Measurements from ENCODE around the gene APMAP. TPM values are rescaled to one million over a fixed set of nuclear protein-coding genes. Genes with fewer than 3 reads are reported as not detected.

The APMAP gene
- total RNA-seq, 2 donors from 2014 or later = 70.5 to 93.8 TPM

DNA sequence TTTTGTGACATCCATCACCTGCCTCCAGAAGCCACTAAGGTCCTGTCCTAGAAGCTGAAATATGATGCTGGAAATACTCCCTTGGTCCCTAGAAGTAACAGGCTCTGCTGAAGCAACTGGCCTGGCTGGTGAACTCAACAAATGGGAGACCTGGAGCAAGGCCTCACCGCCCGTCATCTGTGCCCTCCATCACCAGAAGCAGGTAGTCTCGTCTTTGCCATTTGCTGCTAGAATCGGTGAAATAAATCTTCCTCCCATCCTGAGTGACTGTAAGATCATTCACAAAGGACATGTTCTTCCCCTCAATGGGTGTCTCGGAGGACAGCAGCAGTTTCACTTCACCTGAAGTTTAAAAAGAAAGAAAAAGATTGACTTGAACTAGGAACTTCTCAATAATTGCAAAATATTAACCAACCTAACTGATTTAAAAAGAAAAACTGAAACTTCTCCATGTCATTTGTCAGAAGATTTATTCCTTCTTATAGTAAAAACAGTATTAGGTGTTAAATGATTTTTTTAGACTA lies 22.5 kb downstream of the APMAP start:
- intact Hi-C loops (cut with DNase I) = no loop called here
- WGBS = 92% methylated on average over 5 of the region's 5 CpGs
- Histone ChIP-seq H3K4me1 (replicated peaks) (no peaks in the 10 kb centered on the region), H3K4me3 (no peak overlapping the region), H3K27me3 (replicated peaks; ENCODE audit: insufficient read depth) (no peaks in the 10 kb centered on the region), H3K9me3 (no peaks in the 10 kb centered on the region), H3K36me3 (peaks cover 4 to 6% of the 10 kb centered on the region in 2 donors), H3K27ac (no peak overlapping the region)
- TF ChIP-seq, protein P1, sequence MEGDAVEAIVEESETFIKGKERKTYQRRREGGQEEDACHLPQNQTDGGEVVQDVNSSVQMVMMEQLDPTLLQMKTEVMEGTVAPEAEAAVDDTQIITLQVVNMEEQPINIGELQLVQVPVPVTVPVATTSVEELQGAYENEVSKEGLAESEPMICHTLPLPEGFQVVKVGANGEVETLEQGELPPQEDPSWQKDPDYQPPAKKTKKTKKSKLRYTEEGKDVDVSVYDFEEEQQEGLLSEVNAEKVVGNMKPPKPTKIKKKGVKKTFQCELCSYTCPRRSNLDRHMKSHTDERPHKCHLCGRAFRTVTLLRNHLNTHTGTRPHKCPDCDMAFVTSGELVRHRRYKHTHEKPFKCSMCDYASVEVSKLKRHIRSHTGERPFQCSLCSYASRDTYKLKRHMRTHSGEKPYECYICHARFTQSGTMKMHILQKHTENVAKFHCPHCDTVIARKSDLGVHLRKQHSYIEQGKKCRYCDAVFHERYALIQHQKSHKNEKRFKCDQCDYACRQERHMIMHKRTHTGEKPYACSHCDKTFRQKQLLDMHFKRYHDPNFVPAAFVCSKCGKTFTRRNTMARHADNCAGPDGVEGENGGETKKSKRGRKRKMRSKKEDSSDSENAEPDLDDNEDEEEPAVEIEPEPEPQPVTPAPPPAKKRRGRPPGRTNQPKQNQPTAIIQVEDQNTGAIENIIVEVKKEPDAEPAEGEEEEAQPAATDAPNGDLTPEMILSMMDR (IDR thresholded peaks at IDR 0.05) = no peak
- TF ChIP-seq POLR2AphosphoS5 (IDR thresholded peaks at IDR 0.05) = no peak
- TF ChIP-seq POLR2A (IDR thresholded peaks at IDR 0.05) = no peak
- no peak for DNase-seq (ENCODE audit: low spot score)

DNA sequence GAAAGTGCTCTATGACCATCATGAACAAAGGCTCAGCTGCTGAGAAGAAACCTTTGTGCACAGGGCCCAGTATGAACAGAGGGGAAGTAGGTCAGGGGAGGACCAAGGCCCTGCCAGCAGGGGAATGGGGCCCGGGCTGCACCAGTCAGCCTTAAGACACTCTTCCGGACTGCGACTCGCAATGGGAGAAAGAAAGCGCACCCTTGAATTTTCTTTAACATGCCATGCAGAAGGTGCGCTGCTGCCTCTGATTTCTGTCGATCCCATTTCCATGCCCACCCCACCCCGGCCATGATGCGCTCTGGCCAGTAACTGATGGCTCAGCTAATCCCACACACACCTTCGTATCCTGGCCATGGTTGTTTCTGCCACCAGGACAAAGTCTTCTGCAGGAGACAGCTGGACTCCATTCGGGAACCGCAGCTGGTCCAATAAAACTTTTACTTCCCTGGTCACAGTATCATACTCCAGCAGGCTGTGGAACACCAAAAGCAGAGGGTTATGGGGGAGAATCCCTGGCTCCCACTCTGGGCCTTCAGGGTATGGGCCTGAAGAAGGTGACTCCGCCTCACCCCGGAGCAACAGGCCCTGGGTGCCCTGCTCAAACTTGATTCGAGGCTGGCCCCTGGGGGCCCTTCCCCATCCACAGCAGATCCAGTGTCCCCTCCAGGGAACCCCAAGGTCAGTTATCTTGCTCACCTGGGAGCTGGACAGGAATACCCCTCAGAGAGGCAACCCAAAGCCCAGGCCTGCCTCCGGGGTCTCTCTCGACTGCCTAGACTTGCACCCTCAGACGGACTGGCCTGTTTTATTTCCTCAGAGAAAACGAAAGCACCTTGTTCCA lies 23.1 kb downstream of the APMAP start:
- H3K27ac ChIP-seq = no peak overlapping the region
- intact Hi-C loops (cut with DNase I) = no loop called here
- 94% methylated on average over 19 of the region's 19 CpGs for WGBS
- H3K36me3 ChIP-seq = peaks cover 4 to 6% of the 10 kb centered on the region in 2 donors
- H3K27me3 ChIP-seq (replicated peaks; ENCODE audit: insufficient read depth) = no peaks in the 10 kb centered on the region
- DNase-seq (ENCODE audit: low spot score) = no peak
- H3K4me3 ChIP-seq = no peak overlapping the region
- no peaks in the 10 kb centered on the region for H3K4me1 ChIP-seq (replicated peaks)
- TF ChIP-seq POLR2A (IDR thresholded peaks at IDR 0.05) = no peak
- TF ChIP-seq POLR2AphosphoS5 (IDR thresholded peaks at IDR 0.05) = no peak
- TF ChIP-seq, protein P1 (IDR thresholded peaks at IDR 0.05) = no peak
- H3K9me3 ChIP-seq = no peaks in the 10 kb centered on the region

DNA sequence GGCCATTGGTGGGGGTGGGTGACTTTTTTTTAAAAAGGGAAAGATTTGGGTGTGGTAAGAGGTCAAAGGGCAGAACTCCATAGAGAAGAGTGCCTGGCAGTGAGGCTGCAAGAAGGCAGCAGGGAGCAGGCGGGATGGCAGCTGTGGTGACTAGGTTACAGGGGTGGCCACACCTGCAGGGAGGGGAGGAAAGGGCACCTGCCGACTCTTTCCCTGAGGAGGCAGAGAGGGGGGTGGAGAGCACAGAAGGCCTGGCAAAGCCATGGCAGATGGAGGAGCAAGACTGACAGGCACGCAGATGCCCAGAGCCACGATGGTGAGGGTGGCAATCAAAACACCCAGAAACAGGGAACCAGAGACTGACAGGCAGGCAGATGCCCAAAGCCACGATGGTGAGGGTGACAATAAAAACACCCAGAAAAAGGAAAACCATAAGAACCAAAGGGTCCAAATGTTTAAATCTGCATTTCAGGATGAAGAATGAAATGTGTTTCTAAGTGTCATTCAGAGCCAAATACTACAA lies 24.2 kb downstream of the APMAP start:
- Histone ChIP-seq H3K27ac (no peak overlapping the region), H3K9me3 (no peaks in the 10 kb centered on the region), H3K36me3 (peaks cover 4 to 6% of the 10 kb centered on the region in 2 donors), H3K4me1 (replicated peaks) (no peaks in the 10 kb centered on the region), H3K4me3 (no peak overlapping the region), H3K27me3 (replicated peaks; ENCODE audit: insufficient read depth) (no peaks in the 10 kb centered on the region)
- intact Hi-C loops (cut with DNase I) = no loop called here
- 84% methylated on average over 5 of the region's 5 CpGs for WGBS
- DNase-seq (ENCODE audit: low spot score) = no peak
- TF ChIP-seq, protein P1 (IDR thresholded peaks at IDR 0.05) = no peak
- TF ChIP-seq POLR2A (IDR thresholded peaks at IDR 0.05) (no peak), POLR2AphosphoS5 (IDR thresholded peaks at IDR 0.05) (no peak)

DNA sequence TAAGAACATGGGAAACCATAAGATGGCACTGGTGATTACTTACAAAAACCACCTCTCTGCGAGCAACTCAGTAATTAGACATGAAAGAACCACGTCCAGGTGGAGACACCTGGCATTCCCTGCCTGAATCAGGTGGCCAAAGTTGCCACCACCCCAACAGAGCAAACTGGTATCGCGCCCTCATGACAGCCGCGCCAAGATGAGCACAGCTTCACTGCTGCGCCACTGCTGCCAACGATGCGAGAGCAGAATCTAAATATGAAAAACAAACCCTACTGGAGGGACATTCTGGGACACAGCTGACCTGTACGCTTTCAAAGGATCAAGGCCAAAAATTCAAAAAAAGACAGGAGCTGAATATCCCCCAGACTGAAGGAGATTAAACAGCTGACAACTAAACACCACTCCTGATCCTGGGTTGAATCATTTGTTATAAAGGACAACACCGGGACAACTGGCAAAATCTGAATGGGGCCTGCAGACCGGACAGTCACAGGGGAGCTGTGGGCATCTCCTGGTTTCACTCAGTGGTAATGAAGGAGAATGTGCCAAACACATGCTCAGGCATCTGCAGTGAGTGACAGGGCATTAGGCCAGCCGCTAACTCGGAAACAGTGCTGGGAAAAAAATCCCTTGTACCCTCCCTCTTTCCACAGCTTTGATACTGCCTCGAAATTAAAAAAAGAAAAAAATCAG lies 26.1 kb downstream of the APMAP start:
- Histone ChIP-seq H3K9me3 (no peaks in the 10 kb centered on the region), H3K4me3 (no peak overlapping the region), H3K4me1 (replicated peaks) (no peaks in the 10 kb centered on the region), H3K27ac (no peak overlapping the region), H3K27me3 (replicated peaks; ENCODE audit: insufficient read depth) (no peaks in the 10 kb centered on the region), H3K36me3 (peaks cover 3 to 4% of the 10 kb centered on the region in 2 donors)
- intact Hi-C loops (cut with DNase I) = no loop called here
- no peak for DNase-seq (ENCODE audit: low spot score)
- 90% methylated on average over 15 of the region's 15 CpGs for WGBS
- TF ChIP-seq, protein P1 (IDR thresholded peaks at IDR 0.05) = no peak
- TF ChIP-seq POLR2AphosphoS5 (IDR thresholded peaks at IDR 0.05) (no peak), POLR2A (IDR thresholded peaks at IDR 0.05) (no peak)

Data from prostate gland (tissue), 2 donors.